HG03135 (cell line): ENCODE results near the gene GIPR.
"Not testable (repeated sequence)": the region's sequence is repeated elsewhere in the genome, so short reads cannot be mapped to it uniquely, and the experiment has no call there.

Experiments used
- ATAC-seq: cut with Tn5 transposase; IDR thresholded peaks from one replicate; pipeline ENCODE4 v1.9.1; 2021; ENCODE audit warnings: mild to moderate bottlenecking, moderate library complexity; ENCODE audit not compliant: unreplicated experiment

Gene GIPR

DNA sequence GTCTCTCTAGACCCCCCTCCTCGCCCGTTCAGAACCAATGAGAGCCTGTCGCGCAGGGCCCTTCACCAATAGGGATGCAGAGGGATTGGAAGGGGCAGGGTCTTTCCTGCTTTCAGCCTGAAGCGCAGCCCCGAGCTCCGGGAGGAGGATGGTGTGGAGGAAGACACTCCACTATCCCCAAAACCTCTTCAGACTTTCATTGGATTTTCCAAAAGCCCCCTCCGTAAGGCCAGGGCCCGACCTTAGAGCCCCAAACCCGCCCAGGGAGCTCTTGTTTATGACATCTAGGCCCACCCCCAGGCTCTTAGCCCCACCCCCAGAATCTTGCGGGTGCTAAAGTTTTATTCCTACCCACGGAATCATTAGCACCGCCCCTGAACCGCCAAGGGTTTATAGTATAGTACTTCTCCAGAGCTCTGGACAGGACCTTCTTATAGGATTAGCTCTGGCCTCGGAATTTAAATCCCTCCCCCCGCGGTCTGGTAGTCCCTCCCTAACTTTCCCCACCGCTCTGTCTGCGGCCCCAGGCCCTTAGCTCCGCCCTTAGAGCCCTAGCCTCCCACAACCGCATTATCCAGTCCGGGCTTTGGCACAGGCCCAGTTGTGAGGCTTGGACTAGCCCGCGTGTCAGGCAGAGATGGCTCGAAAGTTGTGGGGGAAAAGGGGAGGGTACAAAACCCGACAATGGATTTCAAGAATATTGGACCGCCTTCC lies 22.2 kb upstream of the GIPR start:
- no peak for ATAC-seq

DNA sequence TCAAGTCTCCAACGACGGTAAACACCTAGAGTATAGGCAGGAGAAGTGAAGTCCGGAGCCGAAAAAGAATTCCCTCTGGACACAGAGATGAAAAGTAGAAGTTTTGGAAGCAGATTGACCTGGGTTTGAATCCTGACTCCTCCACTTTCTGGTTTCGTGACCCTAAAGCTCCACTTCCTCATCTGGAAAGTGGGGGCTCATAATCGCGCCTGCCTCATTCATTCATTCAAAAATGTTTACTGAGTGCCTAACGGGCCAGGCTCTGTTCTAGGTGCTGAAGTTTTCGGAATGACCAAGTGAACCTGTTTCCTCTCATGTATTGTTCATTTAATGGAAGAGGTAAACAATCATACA lies 21.7 kb upstream of the GIPR start:
- no peak for ATAC-seq

DNA sequence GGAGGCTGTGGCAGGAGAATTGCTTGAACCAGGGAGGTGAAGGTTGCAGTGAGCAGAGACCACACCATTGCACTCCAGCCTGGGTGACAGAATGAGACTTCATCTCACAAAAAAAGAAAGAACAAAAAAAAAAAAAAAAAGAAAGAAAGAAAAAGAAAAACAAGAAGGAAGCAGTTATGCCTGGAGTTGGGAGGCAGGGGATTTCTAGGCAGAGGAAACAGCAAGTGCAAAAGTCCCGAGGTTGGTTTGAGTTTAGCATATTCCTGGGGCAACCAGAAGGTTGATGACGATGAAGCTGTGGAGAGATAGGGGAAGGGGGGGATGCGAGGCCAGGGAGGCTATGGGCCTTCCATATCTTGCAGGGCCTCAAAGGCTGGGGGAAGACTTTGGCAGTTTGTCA lies 17.3 kb upstream of the GIPR start:
- no peak for ATAC-seq

DNA sequence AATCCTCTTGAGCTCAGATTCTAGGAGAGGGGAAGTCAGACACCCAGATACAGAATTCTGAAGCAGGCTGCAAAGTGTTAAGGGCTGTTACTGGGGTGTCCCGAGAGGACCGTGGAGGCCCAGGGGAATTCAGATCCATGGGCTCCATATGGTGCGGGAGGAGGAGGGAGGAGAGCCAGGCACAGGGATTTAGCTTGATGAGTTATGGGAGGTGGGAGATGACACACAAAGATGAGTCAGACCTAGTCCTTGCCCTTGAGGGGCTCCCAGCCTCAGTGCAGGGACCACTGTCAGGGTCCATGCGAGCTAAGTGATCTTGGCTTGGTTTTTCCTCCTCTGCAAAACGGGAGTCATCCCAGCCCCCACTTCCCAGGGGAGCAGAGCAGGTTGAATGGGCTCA lies 14.4 kb upstream of the GIPR start:
- ATAC-seq, result no peak

DNA sequence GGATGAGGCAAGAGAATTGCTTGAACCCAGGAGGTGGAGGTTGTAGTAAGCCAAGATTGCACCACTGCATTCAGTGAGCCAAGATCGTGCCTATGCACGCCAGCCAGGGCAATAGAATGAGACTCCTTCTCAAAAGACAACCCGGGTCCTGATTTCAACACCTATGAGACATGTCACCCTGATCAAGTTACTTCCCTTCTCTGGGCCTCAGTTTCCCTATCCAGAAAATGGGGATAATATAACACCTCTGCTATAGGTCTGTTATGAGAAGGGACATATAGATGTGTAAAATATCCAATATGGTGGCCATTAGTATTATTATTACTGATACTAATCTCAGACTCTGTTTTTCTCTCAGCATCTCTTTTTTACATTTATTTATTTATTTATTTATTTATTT lies 12.9 kb upstream of the GIPR start:
- ATAC-seq, result no peak

DNA sequence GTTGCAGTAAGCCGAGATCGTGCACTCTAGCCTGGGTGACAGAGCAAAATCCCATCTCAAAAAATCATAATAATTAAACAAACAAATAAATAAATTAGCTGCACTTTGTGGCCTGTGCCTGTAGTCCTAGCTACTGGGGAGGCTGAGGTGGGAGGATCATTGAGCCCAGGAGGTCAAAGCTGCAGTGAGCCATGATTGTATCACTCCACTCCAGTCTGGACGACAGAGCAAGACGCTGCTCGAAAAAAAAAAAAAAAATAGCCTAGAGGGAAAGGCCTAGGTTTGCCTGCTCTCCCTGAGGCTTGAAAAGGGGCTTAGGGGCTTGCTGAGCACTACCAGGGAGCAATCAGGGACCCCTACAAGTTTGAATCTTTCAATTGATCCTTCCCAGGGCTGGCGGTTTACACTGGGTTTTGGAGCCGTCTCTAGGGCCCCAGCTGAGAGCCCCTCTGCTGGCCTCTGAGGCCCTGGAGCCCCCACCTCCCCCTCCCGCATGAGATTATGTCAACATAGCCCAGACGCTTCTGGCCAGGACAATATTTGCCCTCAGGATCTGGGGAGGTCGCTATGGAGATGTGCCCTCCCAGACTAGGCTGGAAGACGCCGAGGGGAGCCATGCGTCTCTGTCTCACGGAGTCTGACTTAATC lies 10.4 kb upstream of the GIPR start:
- no peak for ATAC-seq

DNA sequence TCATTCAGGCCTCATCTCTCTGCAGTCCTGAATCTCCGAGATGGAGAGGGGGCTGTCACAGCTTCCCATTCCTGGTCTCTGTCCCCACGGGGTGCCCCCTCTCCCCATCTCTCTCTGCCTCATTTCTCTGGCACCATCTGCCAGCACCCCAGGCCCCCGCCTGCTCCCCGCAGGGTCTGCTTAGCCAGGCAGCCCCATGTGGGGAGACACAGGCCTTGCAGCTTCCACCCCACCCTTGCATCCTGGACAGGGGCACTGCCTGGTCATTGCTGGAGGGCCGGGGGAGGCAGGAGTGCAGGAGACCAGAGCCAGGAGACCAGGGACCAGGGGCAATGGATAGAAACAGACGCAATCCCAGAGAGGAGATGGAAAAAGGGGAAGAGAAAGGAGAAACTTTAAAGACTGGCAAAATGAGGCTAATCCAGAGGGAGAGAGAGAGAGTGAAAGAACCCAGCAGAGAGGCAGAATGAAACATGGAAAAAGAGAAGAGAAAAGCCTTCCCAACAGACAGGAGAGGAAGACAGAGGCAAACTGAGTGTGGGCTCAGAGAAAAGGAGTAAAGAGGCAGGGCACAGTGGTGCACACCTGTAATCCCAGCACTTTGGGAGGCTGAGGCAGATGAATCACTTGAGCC lies 8.8 kb upstream of the GIPR start:
- ATAC-seq, result no peak

DNA sequence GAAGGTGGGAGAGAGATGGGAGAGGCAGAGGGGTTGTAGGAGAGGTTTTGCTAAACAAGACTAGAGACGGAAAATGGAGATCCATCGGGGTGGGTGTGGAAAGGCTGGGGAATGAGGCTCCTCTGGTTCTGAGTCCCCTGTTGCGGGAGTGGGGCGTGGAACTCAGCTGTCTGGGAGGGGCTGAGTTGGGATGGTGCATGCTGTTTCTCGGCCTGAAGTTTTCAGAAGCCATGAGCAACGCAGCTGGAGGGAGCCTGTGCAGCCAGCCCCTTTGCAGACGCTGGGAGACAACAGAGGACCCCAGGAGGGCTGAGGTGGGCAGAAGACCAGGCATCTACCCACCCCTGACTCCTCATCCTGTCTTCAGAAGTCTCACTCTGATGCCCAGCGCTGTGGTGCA lies 7.4 kb upstream of the GIPR start:
- no peak for ATAC-seq

DNA sequence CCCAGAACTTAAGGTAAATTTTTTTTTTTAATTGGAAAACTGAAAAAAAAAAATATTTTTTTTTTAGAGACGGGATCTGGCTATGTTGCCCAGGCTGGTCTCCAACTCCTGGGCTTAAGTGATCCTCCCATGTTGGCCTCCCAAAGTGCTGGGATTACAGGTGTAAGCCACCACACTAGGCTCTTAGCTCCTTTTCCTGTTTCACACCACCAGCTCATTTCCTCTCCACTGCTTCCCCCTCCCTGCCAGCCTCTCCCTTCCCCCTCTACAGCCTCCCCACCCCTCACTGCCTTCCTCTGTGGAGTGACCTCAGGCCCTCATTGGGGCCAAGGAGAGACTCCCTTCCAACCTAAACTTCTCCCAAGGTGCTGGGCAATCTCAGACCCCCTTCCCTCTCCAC lies 4.2 kb upstream of the GIPR start:
- ATAC-seq, result no peak

DNA sequence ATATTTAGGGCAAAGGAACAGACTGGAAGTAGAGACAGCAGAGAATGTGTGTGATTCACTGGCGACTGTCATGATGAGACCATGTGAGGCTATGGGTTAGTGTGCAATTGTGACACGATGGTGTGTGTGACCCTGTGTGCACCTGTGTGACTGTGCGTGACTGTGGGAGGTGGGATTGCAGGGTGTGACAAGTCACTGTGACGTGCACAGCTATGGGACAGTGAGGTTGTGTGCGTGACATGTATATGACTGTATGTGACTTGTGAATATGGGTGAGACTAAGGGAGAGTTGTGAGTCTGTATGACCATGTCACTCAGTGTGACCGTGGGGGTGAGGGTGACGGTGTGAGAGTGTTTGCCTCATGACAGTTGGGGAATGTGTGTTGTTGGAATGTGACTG lies 3.4 kb upstream of the GIPR start:
- ATAC-seq, result no peak

DNA sequence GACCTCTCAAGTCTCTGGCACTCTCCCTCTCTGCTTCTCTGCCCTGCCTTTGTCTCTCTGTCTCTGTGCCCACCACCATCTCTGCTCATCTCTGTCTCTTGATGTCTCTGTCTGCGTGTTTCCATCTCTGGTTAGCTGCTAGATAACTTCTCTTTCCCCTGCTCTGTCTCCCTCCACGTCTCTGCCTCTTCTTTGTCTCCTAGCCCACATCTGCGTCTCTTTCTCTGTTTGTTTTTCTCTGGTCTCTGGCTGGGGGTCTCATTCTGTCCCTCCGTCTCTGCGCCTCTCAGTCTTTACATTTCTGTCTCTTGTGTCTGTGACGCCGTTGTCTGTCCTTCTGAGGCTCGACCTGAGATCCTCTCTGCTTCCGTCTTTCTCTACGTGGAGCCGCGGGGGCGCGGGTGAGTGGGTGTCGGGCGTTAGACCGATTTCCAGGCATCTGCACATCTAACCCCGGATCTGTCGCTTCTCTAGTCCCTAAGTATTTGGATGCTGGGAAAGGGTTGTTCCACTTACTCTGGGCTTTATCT lies 386 bp downstream of the GIPR start:
- ATAC-seq, result no peak

DNA sequence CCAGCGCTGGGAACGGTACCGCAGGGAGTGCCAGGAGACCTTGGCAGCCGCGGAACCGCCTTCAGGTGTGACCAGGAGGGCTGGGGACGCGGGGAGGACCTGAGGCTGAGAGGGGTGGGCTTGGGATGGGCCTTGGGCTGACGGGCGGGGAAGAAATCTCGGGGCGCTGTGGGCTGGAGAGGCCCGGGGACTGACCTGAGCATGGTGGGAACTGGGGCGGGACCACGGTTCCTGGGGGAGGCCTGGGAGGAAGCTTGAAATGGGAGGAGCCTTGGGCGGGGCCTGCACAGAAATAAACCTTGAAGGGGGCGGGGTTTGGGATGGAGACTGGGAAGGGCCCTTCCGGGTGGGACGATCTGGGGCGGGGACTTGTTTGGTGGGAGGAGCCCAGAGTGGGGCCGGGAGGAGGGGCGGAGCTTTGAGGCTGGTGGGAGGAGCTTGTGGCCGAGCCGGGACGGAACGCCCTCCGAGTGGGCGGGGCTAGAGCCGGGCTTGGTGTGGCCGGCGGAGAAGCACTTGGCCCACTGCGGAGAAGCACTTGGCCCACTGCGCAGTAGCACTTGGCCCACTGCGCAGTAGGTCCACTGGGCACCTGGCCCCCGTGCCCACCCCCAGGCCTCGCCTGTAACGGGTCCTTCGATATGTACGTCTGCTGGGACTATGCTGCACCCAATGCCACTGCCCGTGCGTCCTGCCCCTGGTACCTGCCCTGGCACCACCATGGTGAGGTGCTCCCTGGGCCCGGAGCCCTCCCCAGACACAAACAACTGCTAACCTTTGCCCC lies 2.8 kb downstream of the GIPR start:
- peak; percentile 44 for ATAC-seq

DNA sequence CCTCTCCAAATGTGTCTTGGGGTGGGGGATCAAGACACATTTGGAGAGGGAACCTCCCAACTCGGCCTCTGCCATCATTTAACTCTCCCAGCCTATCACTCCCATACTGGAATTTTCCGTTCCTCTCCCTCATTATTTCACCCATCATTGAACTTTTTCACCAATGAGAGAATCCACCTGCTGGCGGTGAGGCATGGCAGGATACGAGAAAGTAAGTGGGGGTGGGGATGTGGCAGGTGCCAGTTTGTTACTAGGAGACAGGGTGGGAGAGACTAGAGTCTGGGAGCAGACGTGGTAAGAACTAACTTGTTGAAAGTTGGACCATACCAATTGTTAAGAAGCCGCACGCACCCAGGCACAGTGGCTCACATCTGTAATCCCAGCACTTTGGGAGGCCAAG lies 6.9 kb downstream of the GIPR start:
- ATAC-seq, result no peak

DNA sequence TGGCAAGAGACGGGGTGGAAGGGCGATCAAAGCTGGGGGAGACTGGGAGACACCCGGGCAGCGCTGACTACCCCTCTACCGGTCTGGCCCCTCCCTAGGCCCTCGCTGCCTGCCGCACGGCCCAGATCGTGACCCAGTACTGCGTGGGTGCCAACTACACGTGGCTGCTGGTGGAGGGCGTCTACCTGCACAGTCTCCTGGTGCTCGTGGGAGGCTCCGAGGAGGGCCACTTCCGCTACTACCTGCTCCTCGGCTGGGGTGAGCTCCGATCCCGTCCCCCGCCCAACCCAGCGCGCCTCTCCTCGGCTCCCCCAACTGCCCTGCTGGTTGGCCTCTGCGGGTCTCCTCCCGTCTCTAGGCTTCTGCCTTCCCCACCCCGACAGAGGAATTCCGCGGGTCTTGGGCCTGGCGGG lies 8.8 kb downstream of the GIPR start:
- no peak for ATAC-seq

DNA sequence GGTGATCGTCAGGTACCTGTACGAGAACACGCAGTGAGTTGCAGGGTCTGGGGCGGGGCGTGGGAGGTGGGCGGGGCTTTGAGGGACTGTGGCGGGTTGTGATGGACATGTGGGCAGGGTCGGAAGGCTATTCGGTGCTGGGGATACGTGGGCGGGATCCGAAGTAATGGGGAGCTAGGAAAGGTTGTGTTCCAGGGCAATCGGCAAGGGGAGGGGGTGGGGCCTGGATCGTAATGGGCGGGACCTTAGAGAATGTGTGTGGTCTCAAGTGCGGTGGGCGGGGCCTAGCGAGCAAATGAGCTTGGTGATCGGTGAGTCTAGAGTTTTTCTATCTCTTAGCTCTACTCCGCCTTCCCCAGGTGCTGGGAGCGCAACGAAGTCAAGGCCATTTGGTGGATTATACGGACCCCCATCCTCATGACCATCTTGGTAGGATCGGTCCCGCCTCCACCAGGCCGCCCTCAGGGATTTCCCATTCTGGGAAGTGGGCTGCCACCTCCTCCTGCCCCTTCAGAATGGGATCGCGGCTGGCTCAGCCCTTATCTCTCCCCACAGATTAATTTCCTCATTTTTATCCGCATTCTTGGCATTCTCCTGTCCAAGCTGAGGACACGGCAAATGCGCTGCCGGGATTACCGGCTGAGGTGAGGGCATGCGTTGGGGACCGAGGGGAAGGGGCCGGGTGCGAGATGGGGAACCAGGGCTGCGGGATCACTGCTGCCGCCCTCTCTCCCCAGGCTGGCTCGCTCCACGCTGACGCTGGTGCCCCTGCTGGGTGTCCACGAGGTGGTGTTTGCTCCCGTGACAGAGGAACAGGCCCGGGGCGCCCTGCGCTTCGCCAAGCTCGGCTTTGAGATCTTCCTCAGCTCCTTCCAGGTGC lies 9.6 kb downstream of the GIPR start:
- ATAC-seq, result no peak

DNA sequence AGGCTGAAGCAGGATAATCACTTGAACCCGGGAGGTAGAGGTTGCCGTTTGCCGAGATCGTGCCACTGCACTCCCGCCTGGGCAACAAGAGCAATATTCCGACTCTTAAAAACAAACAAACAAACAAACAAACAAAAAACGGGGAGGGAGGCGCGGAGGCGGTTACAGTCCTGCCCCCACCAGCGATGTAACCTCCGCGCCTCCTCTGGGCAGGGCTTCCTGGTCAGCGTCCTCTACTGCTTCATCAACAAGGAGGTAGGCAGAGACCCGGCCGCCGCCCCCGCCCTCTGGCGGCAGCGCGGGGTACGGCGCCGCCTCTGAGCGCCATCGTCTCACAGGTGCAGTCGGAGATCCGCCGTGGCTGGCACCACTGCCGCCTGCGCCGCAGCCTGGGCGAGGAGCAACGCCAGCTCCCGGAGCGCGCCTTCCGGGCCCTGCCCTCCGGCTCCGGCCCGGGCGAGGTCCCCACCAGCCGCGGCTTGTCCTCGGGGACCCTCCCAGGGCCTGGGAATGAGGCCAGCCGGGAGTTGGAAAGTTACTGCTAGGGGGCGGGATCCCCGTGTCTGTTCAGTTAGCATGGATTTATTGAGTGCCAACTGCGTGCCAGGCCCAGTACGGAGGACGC lies 13.5 kb downstream of the GIPR start:
- ATAC-seq, result peak; percentile 65

DNA sequence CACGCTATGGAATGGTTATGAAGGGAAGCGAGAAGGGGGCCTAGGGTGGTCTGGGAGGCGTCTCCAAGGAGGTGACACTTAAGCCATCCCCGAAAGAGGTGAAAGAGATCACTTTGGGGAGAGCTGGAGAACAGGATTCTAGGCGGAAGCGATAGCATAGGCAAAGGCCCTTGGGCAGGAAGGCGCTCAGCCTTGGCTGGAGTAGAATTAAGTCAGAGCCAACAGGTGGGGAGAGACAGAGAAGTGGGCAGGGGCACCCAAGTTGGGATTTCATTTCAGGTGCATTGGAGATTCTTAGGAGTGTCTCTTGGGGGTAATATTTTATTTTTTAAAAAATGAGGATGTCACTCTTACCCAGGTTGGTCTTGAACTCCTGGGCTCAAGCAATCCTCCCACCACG lies 14.1 kb downstream of the GIPR start:
- no peak for ATAC-seq

DNA sequence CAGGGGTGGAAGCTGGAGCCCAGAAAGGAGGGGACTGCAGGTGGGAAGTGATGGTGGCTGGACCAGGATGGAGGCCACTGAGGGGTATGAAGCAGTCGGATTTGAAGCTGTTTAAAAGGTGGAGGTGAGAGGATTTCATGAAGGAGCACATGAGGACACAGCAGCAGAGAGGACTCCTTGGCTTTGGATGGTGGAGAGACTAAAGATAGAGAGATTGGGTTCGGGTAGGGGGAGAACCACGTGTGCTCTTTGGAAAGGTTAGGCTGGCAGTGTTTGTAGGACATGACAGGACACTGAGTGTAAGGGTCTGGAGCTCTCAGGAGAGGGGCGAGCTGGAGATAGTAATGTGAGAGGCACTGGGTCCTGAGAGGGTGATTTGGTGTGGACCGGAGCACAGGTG lies 14.9 kb downstream of the GIPR start:
- ATAC-seq, result no peak

DNA sequence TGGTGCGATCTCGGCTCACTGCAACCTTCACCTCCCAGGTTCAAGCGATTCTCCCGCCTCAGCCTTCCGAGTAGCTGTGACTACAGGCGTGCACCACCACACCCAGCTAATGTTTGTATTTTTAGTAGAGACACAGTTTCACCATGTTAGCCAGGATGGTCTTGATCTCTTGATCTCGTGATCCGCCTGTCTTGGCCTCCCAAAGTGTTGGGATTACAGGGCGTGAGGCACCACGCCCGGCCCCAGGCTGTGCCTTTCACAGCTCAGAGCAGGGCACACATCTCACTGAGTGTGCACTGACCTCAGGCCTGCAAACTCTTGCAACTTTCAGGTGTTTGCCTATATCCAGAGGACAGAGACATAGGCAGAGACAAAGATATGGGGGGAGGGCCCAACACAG lies 17.0 kb downstream of the GIPR start:
- ATAC-seq, result not testable (repeated sequence)

DNA sequence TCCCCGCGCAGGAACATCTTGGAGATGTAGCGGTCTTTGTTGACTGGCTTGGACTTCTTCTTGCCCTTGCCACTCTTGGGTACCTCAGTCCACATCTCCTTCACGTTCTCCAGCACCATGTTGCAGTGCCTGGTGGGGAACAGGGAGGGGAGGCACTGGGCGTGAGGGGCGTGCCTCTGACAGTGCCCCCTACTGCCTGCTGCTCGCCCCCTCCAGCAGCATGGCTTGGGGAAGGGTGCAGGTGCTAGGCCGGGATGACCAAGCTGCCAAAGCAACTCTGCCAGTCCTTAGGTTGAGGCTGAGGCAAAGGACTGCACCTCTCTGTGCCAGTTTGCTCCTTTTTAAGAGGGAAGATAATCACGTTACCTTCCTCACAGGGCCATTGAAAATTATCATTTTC lies 19.6 kb downstream of the GIPR start:
- ATAC-seq, result no peak
